ENCODE results near the gene PLPPR1. TPM values are rescaled to one million over a fixed set of nuclear protein-coding genes. Genes with fewer than 3 reads are reported as not detected.

PLPPR1 gene
- total RNA-seq, 1 experiment from 2014 or later = not detected

GRCh38 chr9:101369884-101370531 is 341.5 kb downstream of the PLPPR1 start:
- CTCF ChIA-PET = no interaction called here
- Mint-ChIP-seq H3K4me1 (ENCODE audit: low read depth, unreplicated experiment) (peaks cover 35% of the 10 kb centered on the region), H3K9me3 (ENCODE audit: low read depth, unreplicated experiment) (no peaks in the 10 kb centered on the region), H3K36me3 (ENCODE audit: insufficient read depth, unreplicated experiment) (peaks cover 4% of the 10 kb centered on the region), H3K27ac (ENCODE audit: unreplicated experiment) (no peak overlapping the region), H3K4me3 (ENCODE audit: low read depth, unreplicated experiment) (no peak overlapping the region), H3K27me3 (ENCODE audit: unreplicated experiment) (no peaks in the 10 kb centered on the region)
- intact Hi-C loops (cut with micrococcal nuclease; ENCODE audit: unreplicated experiment) = loop anchor here (5.0 kb wide), 1 partner anchor 768 kb away; no protein-coding TSS in a partner anchor
- no peak for TF ChIP-seq CTCF (IDR thresholded peaks at IDR 0.05; ENCODE audit: unreplicated experiment)
- no peak for DNase-seq
- no TSS peak for BruUV-seq (replicated peaks)

GRCh38 chr9:101371813-101372212 is 343.3 kb downstream of the PLPPR1 start:
- TF ChIP-seq CTCF (IDR thresholded peaks at IDR 0.05; ENCODE audit: unreplicated experiment) = no peak
- no peak overlapping the region for H3K4me3 Mint-ChIP-seq (ENCODE audit: low read depth, unreplicated experiment)
- CTCF ChIA-PET = interaction anchor here (0.7 kb wide), 1 partner anchor 12 kb away, joined by 4 read pairs; no protein-coding TSS in a partner anchor
- no peak overlapping the region for H3K27ac Mint-ChIP-seq (ENCODE audit: unreplicated experiment)
- DNase-seq = no peak
- no peaks in the 10 kb centered on the region for H3K36me3 Mint-ChIP-seq (ENCODE audit: insufficient read depth, unreplicated experiment)
- H3K27me3 Mint-ChIP-seq (ENCODE audit: unreplicated experiment) = no peaks in the 10 kb centered on the region
- BruUV-seq (replicated peaks) = no TSS peak
- intact Hi-C loops (cut with micrococcal nuclease; ENCODE audit: unreplicated experiment) = no loop called here
- H3K9me3 Mint-ChIP-seq (ENCODE audit: low read depth, unreplicated experiment) = peaks cover 2% of the 10 kb centered on the region
- peaks cover 37% of the 10 kb centered on the region for H3K4me1 Mint-ChIP-seq (ENCODE audit: low read depth, unreplicated experiment)

GRCh38 chr9:101372327-101373118 is 344.0 kb downstream of the PLPPR1 start:
- no peak for DNase-seq
- no TSS peak for BruUV-seq (replicated peaks)
- no peak for TF ChIP-seq CTCF (IDR thresholded peaks at IDR 0.05; ENCODE audit: unreplicated experiment)
- peaks cover 2% of the 10 kb centered on the region for H3K9me3 Mint-ChIP-seq (ENCODE audit: low read depth, unreplicated experiment)
- no peak overlapping the region for H3K4me3 Mint-ChIP-seq (ENCODE audit: low read depth, unreplicated experiment)
- CTCF ChIA-PET = interaction anchor here (0.7 kb wide), 2 partner anchors 12 to 16 kb away, joined by 3 to 4 read pairs; no protein-coding TSS in a partner anchor
- H3K4me1 Mint-ChIP-seq (ENCODE audit: low read depth, unreplicated experiment) = peaks cover 30% of the 10 kb centered on the region
- H3K27ac Mint-ChIP-seq (ENCODE audit: unreplicated experiment) = no peak overlapping the region
- intact Hi-C loops (cut with micrococcal nuclease; ENCODE audit: unreplicated experiment) = no loop called here
- H3K36me3 Mint-ChIP-seq (ENCODE audit: insufficient read depth, unreplicated experiment) = no peaks in the 10 kb centered on the region
- H3K27me3 Mint-ChIP-seq (ENCODE audit: unreplicated experiment) = no peaks in the 10 kb centered on the region
